ENCODE data around the gene TWIST2. TPM values are rescaled to one million over a fixed set of nuclear protein-coding genes. Genes with fewer than 3 reads are reported as not detected.

The TWIST2 gene
- polyA plus RNA-seq, 1 experiment = 15.6 TPM

- no peak for DNase-seq (ENCODE audit: low read depth, low spot score)
Observed at GRCh38 chr2:238903141-238903540, 55.3 kb downstream of the TWIST2 start.

GRCh38 chr2:238904177-238904576 lies 56.3 kb downstream of the TWIST2 start:
- ChIA-PET POLR2A (interaction anchor here (0.7 kb wide), 1 partner anchor 514 kb away, joined by 4 read pairs; no protein-coding TSS in a partner anchor), CTCF (no interaction called here)
- no peak for DNase-seq (ENCODE audit: low read depth, low spot score)
- H3K27ac ChIP-seq (ENCODE audit: low read depth, low read length) = no peak overlapping the region
- H3K9me3 ChIP-seq (ENCODE audit: control insufficient read depth, insufficient read depth, low read length) = peaks cover under 1% of the 10 kb centered on the region; the same call in 1 of the 2 replicates
- H3K27me3 ChIP-seq (ENCODE audit: control insufficient read depth, insufficient read depth, low read length) = no peaks in the 10 kb centered on the region
- TF ChIP-seq, protein P1, sequence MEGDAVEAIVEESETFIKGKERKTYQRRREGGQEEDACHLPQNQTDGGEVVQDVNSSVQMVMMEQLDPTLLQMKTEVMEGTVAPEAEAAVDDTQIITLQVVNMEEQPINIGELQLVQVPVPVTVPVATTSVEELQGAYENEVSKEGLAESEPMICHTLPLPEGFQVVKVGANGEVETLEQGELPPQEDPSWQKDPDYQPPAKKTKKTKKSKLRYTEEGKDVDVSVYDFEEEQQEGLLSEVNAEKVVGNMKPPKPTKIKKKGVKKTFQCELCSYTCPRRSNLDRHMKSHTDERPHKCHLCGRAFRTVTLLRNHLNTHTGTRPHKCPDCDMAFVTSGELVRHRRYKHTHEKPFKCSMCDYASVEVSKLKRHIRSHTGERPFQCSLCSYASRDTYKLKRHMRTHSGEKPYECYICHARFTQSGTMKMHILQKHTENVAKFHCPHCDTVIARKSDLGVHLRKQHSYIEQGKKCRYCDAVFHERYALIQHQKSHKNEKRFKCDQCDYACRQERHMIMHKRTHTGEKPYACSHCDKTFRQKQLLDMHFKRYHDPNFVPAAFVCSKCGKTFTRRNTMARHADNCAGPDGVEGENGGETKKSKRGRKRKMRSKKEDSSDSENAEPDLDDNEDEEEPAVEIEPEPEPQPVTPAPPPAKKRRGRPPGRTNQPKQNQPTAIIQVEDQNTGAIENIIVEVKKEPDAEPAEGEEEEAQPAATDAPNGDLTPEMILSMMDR (IDR thresholded peaks at IDR 0.05; ENCODE audit: low read depth, low read length) = no peak
- H3K4me3 ChIP-seq (ENCODE audit: low read depth, low read length) = no peak overlapping the region

More at GRCh38 chr2:238903141-238903540, 55.3 kb downstream of the TWIST2 start:
- ChIA-PET POLR2A (no interaction called here), CTCF (no interaction called here)
- no peaks in the 10 kb centered on the region; the same call in 1 of the 2 replicates for H3K9me3 ChIP-seq (ENCODE audit: control insufficient read depth, insufficient read depth, low read length)
- no peak overlapping the region for H3K27ac ChIP-seq (ENCODE audit: low read depth, low read length)
- TF ChIP-seq, protein P1 (IDR thresholded peaks at IDR 0.05; ENCODE audit: low read depth, low read length) = no peak
- H3K4me3 ChIP-seq (ENCODE audit: low read depth, low read length) = no peak overlapping the region
- H3K27me3 ChIP-seq (ENCODE audit: control insufficient read depth, insufficient read depth, low read length) = no peaks in the 10 kb centered on the region

DNA sequence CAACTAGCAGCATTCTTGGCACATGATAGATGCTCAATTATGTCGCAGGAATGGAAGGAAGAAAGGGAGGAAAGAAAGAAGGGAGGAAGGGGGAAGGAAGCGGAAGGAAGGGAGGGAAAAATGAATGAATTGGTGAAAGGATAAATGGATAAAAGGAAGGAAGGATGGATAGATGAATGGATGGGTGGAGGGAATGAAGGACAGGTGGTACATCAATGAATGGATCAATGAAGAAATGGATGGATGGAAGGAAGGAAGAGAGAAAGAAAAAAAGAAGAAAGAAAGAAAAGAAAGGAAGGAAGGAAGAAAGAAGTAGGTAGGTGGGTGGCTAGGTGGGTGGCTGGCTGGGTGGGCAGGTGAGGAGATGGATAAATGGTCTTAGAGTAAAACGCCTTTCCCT lies 56.8 kb downstream of the TWIST2 start:
- H3K4me3 ChIP-seq (ENCODE audit: low read depth, low read length) = no peak overlapping the region
- POLR2A ChIA-PET = interaction anchor here (0.7 kb wide), 1 partner anchor 514 kb away, joined by 4 read pairs; no protein-coding TSS in a partner anchor
- CTCF ChIA-PET = no interaction called here
- no peak overlapping the region for H3K27ac ChIP-seq (ENCODE audit: low read depth, low read length)
- no peak for DNase-seq (ENCODE audit: low read depth, low spot score)
- TF ChIP-seq, protein P1 (IDR thresholded peaks at IDR 0.05; ENCODE audit: low read depth, low read length) = no peak
- peaks cover 5% of the 10 kb centered on the region; the same call in 1 of the 2 replicates for H3K9me3 ChIP-seq (ENCODE audit: control insufficient read depth, insufficient read depth, low read length)
- H3K27me3 ChIP-seq (ENCODE audit: control insufficient read depth, insufficient read depth, low read length) = no peaks in the 10 kb centered on the region

DNA sequence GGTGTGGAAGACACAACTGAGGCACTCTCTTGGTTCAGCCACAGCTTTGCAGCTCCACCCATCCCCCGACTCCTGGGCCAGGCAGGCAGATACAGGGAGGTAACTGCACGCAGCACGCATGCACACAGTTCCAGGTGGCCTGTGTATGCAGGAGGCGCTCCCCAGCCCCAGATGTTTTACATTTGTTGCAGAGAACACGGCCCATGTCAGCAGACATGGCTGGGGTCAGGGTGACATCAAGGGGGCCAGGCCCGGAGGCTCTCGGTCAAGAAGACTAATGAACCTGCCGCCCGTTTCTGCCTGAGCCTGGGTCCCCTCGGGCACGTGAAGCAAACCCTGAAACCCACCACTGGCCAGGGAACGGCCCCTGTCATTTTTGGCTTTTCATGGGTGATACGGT lies 57.3 kb downstream of the TWIST2 start:
- peaks cover 5% of the 10 kb centered on the region; the same call in 1 of the 2 replicates for H3K9me3 ChIP-seq (ENCODE audit: control insufficient read depth, insufficient read depth, low read length)
- H3K27me3 ChIP-seq (ENCODE audit: control insufficient read depth, insufficient read depth, low read length) = no peaks in the 10 kb centered on the region
- no peak for DNase-seq (ENCODE audit: low read depth, low spot score)
- CTCF ChIA-PET = no interaction called here
- TF ChIP-seq, protein P1 (IDR thresholded peaks at IDR 0.05; ENCODE audit: low read depth, low read length) = no peak
- no peak overlapping the region for H3K27ac ChIP-seq (ENCODE audit: low read depth, low read length)
- no peak overlapping the region for H3K4me3 ChIP-seq (ENCODE audit: low read depth, low read length)
- POLR2A ChIA-PET = no interaction called here

GRCh38 chr2:238905644-238906043 lies 57.8 kb downstream of the TWIST2 start:
- Histone ChIP-seq H3K27me3 (ENCODE audit: control insufficient read depth, insufficient read depth, low read length) (no peaks in the 10 kb centered on the region), H3K9me3 (ENCODE audit: control insufficient read depth, insufficient read depth, low read length) (peaks cover 5% of the 10 kb centered on the region; the same call in 1 of the 2 replicates), H3K27ac (ENCODE audit: low read depth, low read length) (no peak overlapping the region), H3K4me3 (ENCODE audit: low read depth, low read length) (no peak overlapping the region)
- TF ChIP-seq, protein P1 (IDR thresholded peaks at IDR 0.05; ENCODE audit: low read depth, low read length) = no peak
- ChIA-PET CTCF (no interaction called here), POLR2A (no interaction called here)
- no peak for DNase-seq (ENCODE audit: low read depth, low spot score)
